Activated CD4-positive, alpha-beta T cell treated with anti-CD3 and anti-CD28 coated beads, Interleukin-2, amount 50 U/mL, for 24 hours (primary cell): ENCODE data around the gene PDGFD.

Source experiments
- DNase-seq, 2 donors: peaks; one replicate each; pipeline ENCODE4 v3.0.0-alpha.2; 2020; ENCODE audit warnings: low read depth in 1 of 2, low spot score in 1 of 2

The PDGFD gene

GRCh38 chr11:103960108-103960507 lies 203.8 kb downstream of the PDGFD start:
- no peak for DNase-seq

GRCh38 chr11:103959279-103959942 lies 204.5 kb downstream of the PDGFD start:
- no peak for DNase-seq

GRCh38 chr11:103958475-103959215 lies 205.3 kb downstream of the PDGFD start:
- no peak for DNase-seq

- DNase-seq: no peak
Measured at GRCh38 chr11:103953797-103954486, 210.0 kb downstream of the PDGFD start.

- DNase-seq: no peak
Measured at GRCh38 chr11:103949781-103950180, 214.2 kb downstream of the PDGFD start.

DNA sequence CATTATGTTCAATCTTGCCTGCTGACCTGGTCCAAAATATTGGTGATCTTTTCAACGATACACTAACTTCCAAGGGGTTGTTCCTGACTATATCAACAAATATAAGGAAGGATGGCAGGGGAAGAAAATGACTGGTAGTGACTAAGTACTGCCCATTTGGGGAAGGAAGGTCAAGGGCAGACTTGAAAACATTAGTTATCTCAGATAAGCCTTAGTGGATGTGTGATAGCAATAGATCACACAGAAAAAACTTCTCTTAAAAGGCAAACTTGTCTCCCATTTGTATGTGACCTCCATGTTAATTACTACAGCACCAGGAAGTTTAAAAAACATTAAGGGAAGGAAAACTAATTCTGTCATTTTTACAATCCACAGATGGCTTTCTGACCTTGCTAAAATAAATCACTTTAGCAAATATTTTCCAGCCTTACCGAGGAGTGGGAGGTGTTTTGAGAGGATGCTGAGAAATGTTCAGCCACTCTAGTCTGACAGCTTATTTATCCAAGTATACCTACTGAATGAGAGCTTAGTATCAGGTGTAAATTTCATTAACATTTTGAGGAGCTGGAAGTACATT lies 215.7 kb downstream of the PDGFD start:
- no peak for DNase-seq

DNA sequence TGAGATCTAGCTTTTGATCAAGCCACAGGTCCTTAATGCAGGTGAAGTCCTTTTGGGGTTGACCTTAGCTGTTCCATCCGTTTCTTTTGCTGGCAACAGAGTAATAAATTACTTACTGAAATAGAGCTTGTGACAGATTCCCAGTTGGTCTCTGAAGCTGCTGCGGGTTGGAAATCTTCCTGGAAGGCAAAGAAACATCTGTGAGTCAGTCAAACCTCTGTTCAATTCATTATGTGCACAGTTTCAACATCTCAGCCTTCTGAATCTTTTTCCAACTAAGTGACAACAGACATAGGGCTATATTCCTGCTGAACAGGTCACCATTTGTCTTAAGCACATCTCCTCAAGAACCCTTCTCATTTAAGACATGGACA lies 216.4 kb downstream of the PDGFD start:
- DNase-seq: no peak

- DNase-seq: no peak
Measured at GRCh38 chr11:103946793-103947545, 217.0 kb downstream of the PDGFD start.

- no peak for DNase-seq
Measured at GRCh38 chr11:103944251-103944940, 219.6 kb downstream of the PDGFD start.

- no peak for DNase-seq
Measured at GRCh38 chr11:103942646-103943045, 221.3 kb downstream of the PDGFD start.

GRCh38 chr11:103940551-103940950 lies 223.4 kb downstream of the PDGFD start:
- DNase-seq: no peak

GRCh38 chr11:103939694-103940093 lies 224.3 kb downstream of the PDGFD start:
- DNase-seq: no peak

DNA sequence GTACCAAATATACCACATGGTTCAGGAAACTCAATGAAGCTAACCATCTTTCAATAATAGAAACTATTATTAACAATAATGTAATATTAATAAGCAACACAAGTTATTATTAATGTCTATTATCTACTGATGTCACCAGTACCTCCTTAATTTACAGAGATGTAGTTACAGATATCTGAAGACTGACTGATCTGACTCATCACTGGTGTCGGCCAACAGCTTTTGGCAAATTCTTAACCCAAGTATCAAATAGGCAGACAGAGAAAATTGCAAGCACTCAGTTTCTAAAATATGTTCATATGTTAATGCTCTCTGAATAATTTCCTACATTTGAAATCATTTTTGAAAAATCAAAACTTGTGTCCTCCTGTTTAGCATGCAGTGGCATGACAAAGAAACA lies 227.9 kb downstream of the PDGFD start:
- DNase-seq: no peak

- no peak for DNase-seq
Measured at GRCh38 chr11:103935219-103935618, 228.7 kb downstream of the PDGFD start.

- no peak for DNase-seq
Measured at GRCh38 chr11:103929170-103929903, 234.6 kb downstream of the PDGFD start.

DNA sequence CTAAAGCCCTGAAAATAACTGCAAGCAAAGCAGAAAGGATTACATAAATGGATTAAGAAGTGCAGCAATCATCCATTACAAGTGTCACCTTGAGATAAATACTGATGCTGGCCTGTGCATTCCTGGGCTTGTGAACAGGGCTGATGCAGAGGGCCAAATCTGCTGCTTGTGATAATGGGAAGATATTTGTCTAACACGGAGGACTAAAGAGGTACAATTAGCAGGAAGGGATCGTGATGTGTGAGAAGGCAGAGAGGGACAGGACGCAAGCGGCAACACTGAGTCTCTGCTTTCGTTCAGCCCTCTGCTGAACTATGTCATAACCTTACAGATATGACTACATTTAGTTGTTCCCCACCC lies 235.2 kb downstream of the PDGFD start:
- DNase-seq: no peak

DNA sequence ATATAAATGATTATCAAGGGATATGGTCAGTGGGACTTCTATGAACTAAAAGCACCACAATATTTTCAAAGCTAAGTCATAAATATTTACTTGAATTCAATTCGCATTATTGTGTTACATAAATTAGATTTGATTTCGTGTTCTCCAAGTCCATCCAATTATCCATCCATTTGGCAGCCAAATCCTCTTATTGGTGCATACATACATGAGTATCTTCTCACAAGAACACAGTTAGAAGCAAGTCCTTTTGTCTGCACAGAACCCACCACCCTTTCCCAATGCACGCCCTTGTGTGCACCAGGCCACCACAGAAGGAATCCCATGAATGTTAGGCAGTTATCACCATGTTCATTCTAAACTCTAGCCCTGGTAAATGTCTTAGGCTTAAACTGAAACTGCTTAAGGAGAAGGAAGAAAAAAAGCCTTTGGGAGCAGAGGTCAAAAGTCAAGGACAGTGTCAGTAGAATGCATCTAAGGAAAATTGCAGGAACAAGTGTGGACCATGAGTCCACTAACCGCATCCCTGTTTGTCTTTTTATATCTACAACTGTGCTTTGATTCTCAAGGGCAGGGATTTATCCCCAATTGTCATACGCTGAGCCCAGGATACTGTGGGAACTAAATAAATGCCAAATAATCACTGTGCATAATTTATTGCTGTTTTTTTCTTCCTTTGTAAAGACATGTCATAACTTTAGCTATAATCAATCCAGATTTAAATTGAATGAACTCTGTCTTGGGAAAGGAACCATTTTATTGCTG lies 235.7 kb downstream of the PDGFD start:
- no peak for DNase-seq

GRCh38 chr11:103927535-103927934 lies 236.4 kb downstream of the PDGFD start:
- DNase-seq: no peak

DNA sequence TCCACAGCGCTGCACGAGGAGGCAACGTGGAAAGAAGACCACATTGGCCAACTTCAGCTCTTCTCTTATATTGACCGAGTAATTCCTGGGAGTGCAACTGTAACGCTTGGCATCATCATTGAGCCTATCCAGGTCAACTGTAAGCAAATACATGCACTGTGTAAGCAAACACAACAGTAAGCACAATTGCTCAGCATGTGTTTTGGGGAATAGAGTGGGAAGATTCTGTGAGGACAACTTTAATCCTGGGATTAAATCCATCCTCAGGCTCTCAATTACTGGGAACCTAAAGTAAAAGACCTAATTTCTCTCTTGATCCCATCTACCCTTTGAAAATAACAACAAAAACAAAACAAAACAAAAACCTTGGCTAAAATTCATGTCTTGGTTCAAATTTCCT lies 237.0 kb downstream of the PDGFD start:
- no peak for DNase-seq
